Fibroblast of pulmonary artery (primary cell): ENCODE results near the gene SP1.
A peak's percentile ranks its signal among the peaks of the same experiment; 100 is the strongest.

Source experiments
- DNase-seq: peaks from one replicate; pipeline ENCODE4 v3.0.0-alpha.2; 2010; ENCODE audit warnings: low read depth
- H3K4me3 ChIP-seq: replicated peaks from 2 replicates; pipeline ENCODE4 v1.5.1; 2011; ENCODE audit warnings: low read depth, mild to moderate bottlenecking, control low read depth, low read length, moderate library complexity
- TF ChIP-seq, protein P1 (sequence below): IDR thresholded peaks from 2 replicates; pipeline ENCODE4 v1.5.1; 2011; ENCODE audit warnings: mild to moderate bottlenecking, control low read depth, low read length, inconsistent platforms; ENCODE audit errors: missing control alignments

The SP1 gene

DNA sequence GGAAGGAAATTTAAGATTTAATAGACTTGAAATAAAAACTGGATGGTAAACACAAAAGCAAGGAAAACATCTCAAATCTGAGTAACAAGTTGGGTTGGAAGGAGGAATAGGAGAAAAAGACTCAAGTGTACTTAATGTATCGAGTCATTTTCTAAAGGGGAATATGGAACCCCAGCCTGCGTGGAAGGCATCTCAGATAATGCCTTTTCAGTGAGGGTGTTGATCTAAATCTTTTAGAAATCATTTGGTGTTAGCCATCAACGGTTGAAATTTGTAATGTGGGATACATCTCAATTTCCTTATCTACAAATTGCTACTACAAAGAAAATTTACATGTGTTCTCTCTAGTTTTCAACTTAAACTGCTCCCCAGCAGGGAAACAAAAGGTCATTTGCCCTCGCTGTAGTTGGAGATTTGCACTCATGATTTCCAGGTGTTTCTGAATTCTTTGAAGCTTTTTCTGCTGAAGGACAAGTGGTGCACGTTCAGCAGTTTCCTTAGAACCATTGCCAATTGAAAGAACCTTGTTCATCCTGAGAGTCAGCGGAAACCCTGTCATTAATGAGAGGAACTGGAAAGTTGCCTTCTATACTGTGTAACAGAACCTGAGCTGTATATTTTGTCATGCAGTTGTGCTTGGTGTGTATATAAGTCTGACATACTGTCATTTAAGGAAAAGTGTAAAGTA is 74.1 kb downstream of the SP1 start:
- peak overlapping the region; percentile 99 for H3K4me3 ChIP-seq
- TF ChIP-seq, protein P1, sequence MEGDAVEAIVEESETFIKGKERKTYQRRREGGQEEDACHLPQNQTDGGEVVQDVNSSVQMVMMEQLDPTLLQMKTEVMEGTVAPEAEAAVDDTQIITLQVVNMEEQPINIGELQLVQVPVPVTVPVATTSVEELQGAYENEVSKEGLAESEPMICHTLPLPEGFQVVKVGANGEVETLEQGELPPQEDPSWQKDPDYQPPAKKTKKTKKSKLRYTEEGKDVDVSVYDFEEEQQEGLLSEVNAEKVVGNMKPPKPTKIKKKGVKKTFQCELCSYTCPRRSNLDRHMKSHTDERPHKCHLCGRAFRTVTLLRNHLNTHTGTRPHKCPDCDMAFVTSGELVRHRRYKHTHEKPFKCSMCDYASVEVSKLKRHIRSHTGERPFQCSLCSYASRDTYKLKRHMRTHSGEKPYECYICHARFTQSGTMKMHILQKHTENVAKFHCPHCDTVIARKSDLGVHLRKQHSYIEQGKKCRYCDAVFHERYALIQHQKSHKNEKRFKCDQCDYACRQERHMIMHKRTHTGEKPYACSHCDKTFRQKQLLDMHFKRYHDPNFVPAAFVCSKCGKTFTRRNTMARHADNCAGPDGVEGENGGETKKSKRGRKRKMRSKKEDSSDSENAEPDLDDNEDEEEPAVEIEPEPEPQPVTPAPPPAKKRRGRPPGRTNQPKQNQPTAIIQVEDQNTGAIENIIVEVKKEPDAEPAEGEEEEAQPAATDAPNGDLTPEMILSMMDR, result no peak
- no peak for DNase-seq

- TF ChIP-seq, protein P1, result no peak
- peak overlapping the region; percentile 99 for H3K4me3 ChIP-seq
Observed at GRCh38 chr12:53454707-53455106, 74.7 kb downstream of the SP1 start.

DNA sequence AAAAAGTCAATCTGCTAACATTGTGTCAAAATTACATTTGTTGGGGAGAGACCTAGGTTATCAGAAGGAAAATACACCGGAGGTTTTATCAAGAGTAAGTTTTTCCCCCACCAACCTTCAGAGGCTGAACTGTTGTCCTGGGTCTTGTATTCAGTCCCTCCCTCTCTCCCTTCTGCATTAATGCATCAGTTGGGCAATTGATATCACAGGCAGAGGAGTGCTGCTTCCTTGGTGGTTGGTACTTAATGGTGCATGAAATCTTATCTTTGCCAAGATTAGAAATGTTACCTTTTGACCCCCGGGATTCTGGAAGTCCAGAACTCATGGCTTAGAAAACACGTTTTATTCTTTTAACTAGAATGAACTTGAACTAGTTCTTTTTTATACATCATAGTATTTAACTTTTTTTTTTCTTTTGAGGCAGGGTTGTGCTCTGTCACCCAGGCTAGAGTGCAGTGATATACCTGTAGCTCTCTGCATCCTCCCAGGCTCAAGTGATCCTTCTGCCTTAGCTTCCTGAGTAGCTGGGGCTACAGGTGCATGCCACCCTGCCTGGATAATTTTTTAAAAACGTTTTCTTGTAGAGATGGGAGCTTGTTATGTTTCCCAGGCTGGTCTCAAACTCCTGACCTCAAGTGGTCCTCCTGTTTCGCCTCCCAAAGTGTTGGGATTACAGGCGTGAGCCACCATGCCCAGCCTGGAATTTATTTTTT is 76.8 kb downstream of the SP1 start:
- no peak for DNase-seq
- H3K4me3 ChIP-seq, result no peak overlapping the region

More at GRCh38 chr12:53454707-53455106, 74.7 kb downstream of the SP1 start:
- no peak for DNase-seq

DNA sequence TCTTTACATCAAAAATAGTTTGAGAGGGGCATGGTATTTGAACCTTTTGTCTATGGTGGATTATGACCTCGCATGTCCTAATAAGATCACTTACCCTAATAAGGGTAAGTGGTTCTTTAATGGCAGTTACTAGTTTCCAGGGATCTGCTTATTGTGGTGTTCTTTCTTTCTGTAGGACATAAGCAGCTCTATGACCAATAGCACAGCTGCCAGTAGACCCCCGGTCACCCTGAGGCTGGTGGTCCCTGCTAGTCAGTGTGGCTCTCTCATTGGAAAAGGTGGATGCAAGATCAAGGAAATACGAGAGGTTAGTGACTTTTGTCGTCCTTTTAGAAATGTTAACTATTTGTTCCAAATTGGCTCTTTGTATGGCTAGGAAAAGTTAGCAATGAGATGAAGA is 79.1 kb downstream of the SP1 start:
- no peak for DNase-seq
- H3K4me3 ChIP-seq, result no peak overlapping the region
- TF ChIP-seq, protein P1, result no peak

More for the DNA sequence above, 76.8 kb downstream of the SP1 start:
- TF ChIP-seq, protein P1, result no peak

- no peak overlapping the region for H3K4me3 ChIP-seq
- no peak for DNase-seq
- TF ChIP-seq, protein P1, result no peak
Observed at GRCh38 chr12:53461059-53461458, 81.1 kb downstream of the SP1 start.

DNA sequence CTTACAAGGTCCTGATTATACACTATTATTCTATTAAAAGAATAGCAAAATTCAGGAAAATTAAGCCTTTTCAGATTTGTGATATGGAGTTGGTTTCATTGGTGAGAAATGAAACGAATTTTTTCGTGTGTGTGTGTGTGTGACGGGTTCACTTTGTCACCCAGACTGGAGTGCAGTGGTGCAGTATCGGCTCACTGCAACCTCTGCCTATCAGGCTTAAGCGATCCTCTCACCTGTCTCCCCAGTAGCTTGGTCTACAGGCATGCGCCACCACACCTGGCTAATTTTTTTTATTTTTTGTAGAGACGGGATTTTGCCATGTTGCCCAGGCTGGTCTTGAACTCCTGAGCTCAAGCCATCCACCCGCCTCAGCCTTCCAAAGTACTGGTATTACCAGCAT is 81.6 kb downstream of the SP1 start:
- DNase-seq, result no peak
- TF ChIP-seq, protein P1, result no peak
- H3K4me3 ChIP-seq, result no peak overlapping the region
